Fibroblast of villous mesenchyme (primary cell): ENCODE results near the gene LRP4. TPM values are rescaled to one million over a fixed set of nuclear protein-coding genes. Genes with fewer than 3 reads are reported as not detected.

Experiments
- DNase-seq: peaks from one replicate; pipeline ENCODE4 v3.0.0-alpha.2; 2010; ENCODE audit warnings: low read depth
- H3K4me3 ChIP-seq: 2 replicates; pipeline ENCODE4 v1.5.1; 2011; ENCODE audit warnings: low read depth, mild to moderate bottlenecking, low read length
- CTCF ChIP-seq: IDR thresholded peaks from 2 replicates; pipeline ENCODE4 v1.5.1; 2012; ENCODE audit warnings: low read depth, mild to moderate bottlenecking, low read length; ENCODE audit not compliant: insufficient read depth
- total RNA-seq: library from RNA; depleted of rRNA; stranded (reverse); fragments of >200 nt; gene quantifications from 2 replicates; pipeline ENCODE4 v1.2.3, GENCODE V29; 2012

The LRP4 gene
- total RNA-seq, 1 donor, result 3.5 TPM

GRCh38 chr11:46855167-46855566, 63.2 kb downstream of the LRP4 start:
- TF ChIP-seq CTCF, result no peak
- DNase-seq, result no peak
- no peak overlapping the region for H3K4me3 ChIP-seq

- H3K4me3 ChIP-seq, result no peak overlapping the region
- no peak for TF ChIP-seq CTCF
- peak; percentile 57 for DNase-seq
Measured at GRCh38 chr11:46850829-46851380, 67.4 kb downstream of the LRP4 start.

- TF ChIP-seq CTCF, result no peak
- no peak overlapping the region for H3K4me3 ChIP-seq
- DNase-seq, result no peak
Measured at GRCh38 chr11:46849631-46850030, 68.7 kb downstream of the LRP4 start.

- no peak for TF ChIP-seq CTCF
- no peak for DNase-seq
Measured at GRCh38 chr11:46846510-46846830, 71.9 kb downstream of the LRP4 start.

GRCh38 chr11:46845740-46846509, 72.4 kb downstream of the LRP4 start, which contains the start of gene CKAP5:
Gene CKAP5 (minus strand): TSS chr11:46846280. CDS start chr11:46821231, 25,049 bp downstream.
- peak within 1 kb of the TSS; percentile 88 for H3K4me3 ChIP-seq
- DNase-seq, result peak; percentile 91
- TF ChIP-seq CTCF, result no peak

More at GRCh38 chr11:46846510-46846830, 71.9 kb downstream of the LRP4 start:
- H3K4me3 ChIP-seq, result peak overlapping the region; percentile 88

- DNase-seq, result peak; percentile 17
- TF ChIP-seq CTCF, result no peak
- peak overlapping the region; percentile 88 for H3K4me3 ChIP-seq
Measured at GRCh38 chr11:46845440-46845739, 73.0 kb downstream of the LRP4 start.
